Gastroesophageal sphincter (tissue), 3 donors: ENCODE data around the gene PRKN.

Experiments used
- EP300 ChIP-seq: sonication (generic); formaldehyde crosslinking; IDR thresholded peaks from one replicate; pipeline ENCODE4 v1.6.1; 2017; ENCODE audit warnings: antibody characterized with exemption, mild to moderate bottlenecking
- TF ChIP-seq, protein P1 (sequence below), 4 experiments: fragments of 200-600 bp in 2 of 4; fragments of 450-650 bp in 2 of 4; sonication (generic) in 1 of 4; IDR thresholded peaks; one replicate each; pipeline ENCODE4 v1.5.1; 2017 to 2019; ENCODE audit warnings: antibody characterized with exemption in 4 of 4, mild to moderate bottlenecking in 2 of 4, moderate library complexity in 2 of 4

DNA sequence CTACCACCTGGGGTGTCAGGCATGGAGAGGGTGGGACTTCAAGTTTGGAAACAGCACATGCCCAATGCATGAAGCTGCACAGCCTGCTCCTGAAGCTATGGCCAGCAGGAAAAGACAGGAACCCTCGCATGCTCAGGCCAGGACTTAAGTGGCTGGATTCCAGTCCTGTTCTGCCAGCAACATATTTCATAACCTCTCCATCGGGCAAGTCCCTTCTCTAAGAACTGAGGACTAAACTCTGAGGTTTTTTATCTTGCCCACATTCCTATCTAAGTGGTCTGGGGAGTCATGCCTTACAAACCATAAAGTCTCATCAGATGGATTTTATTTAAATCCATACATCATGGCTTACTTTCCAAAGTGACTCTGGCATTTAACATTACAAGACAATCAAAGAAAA, 1426.2 kb downstream of the PRKN start:
- TF ChIP-seq, protein P1, sequence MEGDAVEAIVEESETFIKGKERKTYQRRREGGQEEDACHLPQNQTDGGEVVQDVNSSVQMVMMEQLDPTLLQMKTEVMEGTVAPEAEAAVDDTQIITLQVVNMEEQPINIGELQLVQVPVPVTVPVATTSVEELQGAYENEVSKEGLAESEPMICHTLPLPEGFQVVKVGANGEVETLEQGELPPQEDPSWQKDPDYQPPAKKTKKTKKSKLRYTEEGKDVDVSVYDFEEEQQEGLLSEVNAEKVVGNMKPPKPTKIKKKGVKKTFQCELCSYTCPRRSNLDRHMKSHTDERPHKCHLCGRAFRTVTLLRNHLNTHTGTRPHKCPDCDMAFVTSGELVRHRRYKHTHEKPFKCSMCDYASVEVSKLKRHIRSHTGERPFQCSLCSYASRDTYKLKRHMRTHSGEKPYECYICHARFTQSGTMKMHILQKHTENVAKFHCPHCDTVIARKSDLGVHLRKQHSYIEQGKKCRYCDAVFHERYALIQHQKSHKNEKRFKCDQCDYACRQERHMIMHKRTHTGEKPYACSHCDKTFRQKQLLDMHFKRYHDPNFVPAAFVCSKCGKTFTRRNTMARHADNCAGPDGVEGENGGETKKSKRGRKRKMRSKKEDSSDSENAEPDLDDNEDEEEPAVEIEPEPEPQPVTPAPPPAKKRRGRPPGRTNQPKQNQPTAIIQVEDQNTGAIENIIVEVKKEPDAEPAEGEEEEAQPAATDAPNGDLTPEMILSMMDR (IDR thresholded peaks at IDR 0.05): no peak
- no peak for TF ChIP-seq EP300
